MG63 (cell line): ENCODE data around the gene RARS2. TPM values are rescaled to one million over a fixed set of nuclear protein-coding genes. Genes with fewer than 3 reads are reported as not detected.
A peak's percentile ranks its signal among the peaks of the same experiment; 100 is the strongest.

Source experiments
- DNase-seq: peaks from one replicate; pipeline ENCODE4 v3.0.0-alpha.2; 2020
- H3K27me3 ChIP-seq: fragments of 250-450 bp; sonication (Bioruptor Pico); 2 replicates; pipeline ENCODE4 v1.5.1; 2020; ENCODE audit warnings: mild to moderate bottlenecking, moderate library complexity
- H3K36me3 ChIP-seq: fragments of 250-450 bp; sonication (Bioruptor Pico); 2 replicates; pipeline ENCODE4 v1.5.1; 2020; ENCODE audit warnings: mild to moderate bottlenecking, moderate library complexity
- H3K4me3 ChIP-seq: fragments of 250-450 bp; sonication (Bioruptor Pico); 2 replicates; pipeline ENCODE4 v1.5.1; 2020; ENCODE audit warnings: mild to moderate bottlenecking, moderate library complexity
- H3K9me3 ChIP-seq: fragments of 250-450 bp; sonication (Bioruptor Pico); 2 replicates; pipeline ENCODE4 v1.5.1; 2020; ENCODE audit warnings: mild to moderate bottlenecking, moderate library complexity
- total RNA-seq: library from RNA; depleted of rRNA; stranded (reverse); fragments of >200 nt; shearing (Covaris generic); gene quantifications from 2 replicates; pipeline ENCODE4 v1.2.3, GENCODE V29; 2014; ENCODE audit warnings: low replicate concordance

The RARS2 gene
- total RNA-seq, 1 experiment from 2014 or later: 24.0 TPM

GRCh38 chr6:87588756-87589407 is 905 bp downstream of the RARS2 start:
- peaks cover 11% of the 10 kb centered on the region for H3K36me3 ChIP-seq
- H3K4me3 ChIP-seq: peak overlapping the region; percentile 84
- H3K9me3 ChIP-seq: no peaks in the 10 kb centered on the region
- no peaks in the 10 kb centered on the region for H3K27me3 ChIP-seq
- DNase-seq: no peak

GRCh38 chr6:87586371-87587077 is 3.3 kb downstream of the RARS2 start:
- Histone ChIP-seq H3K4me3 (no peak overlapping the region), H3K27me3 (no peaks in the 10 kb centered on the region), H3K9me3 (no peaks in the 10 kb centered on the region), H3K36me3 (peaks cover 31% of the 10 kb centered on the region)
- no peak for DNase-seq

- peaks cover 45% of the 10 kb centered on the region for H3K36me3 ChIP-seq
- H3K27me3 ChIP-seq: no peaks in the 10 kb centered on the region
- H3K4me3 ChIP-seq: no peak overlapping the region
- DNase-seq: no peak
- H3K9me3 ChIP-seq: no peaks in the 10 kb centered on the region
Measured at GRCh38 chr6:87583822-87584221, 6.0 kb downstream of the RARS2 start.

GRCh38 chr6:87575423-87575822 is 14.4 kb downstream of the RARS2 start:
- no peak for DNase-seq
- no peaks in the 10 kb centered on the region for H3K27me3 ChIP-seq
- H3K36me3 ChIP-seq: peaks cover 26% of the 10 kb centered on the region
- H3K9me3 ChIP-seq: no peaks in the 10 kb centered on the region
- H3K4me3 ChIP-seq: no peak overlapping the region

- Histone ChIP-seq H3K36me3 (peaks cover 27% of the 10 kb centered on the region), H3K27me3 (no peaks in the 10 kb centered on the region), H3K4me3 (no peak overlapping the region), H3K9me3 (no peaks in the 10 kb centered on the region)
- DNase-seq: no peak
Measured at GRCh38 chr6:87574237-87574804, 15.5 kb downstream of the RARS2 start.

GRCh38 chr6:87573307-87574024 is 16.3 kb downstream of the RARS2 start:
- DNase-seq: no peak
- Histone ChIP-seq H3K4me3 (no peak overlapping the region), H3K9me3 (no peaks in the 10 kb centered on the region), H3K27me3 (no peaks in the 10 kb centered on the region), H3K36me3 (peaks cover 32% of the 10 kb centered on the region)

GRCh38 chr6:87572883-87573282 is 16.9 kb downstream of the RARS2 start:
- no peak for DNase-seq
- Histone ChIP-seq H3K36me3 (peaks cover 38% of the 10 kb centered on the region), H3K27me3 (no peaks in the 10 kb centered on the region), H3K9me3 (no peaks in the 10 kb centered on the region), H3K4me3 (no peak overlapping the region)

GRCh38 chr6:87572021-87572420 is 17.8 kb downstream of the RARS2 start:
- Histone ChIP-seq H3K4me3 (no peak overlapping the region), H3K9me3 (no peaks in the 10 kb centered on the region), H3K27me3 (no peaks in the 10 kb centered on the region), H3K36me3 (peaks cover 30% of the 10 kb centered on the region)
- DNase-seq: no peak

- Histone ChIP-seq H3K27me3 (no peaks in the 10 kb centered on the region), H3K9me3 (no peaks in the 10 kb centered on the region), H3K4me3 (no peak overlapping the region), H3K36me3 (peaks cover 56% of the 10 kb centered on the region)
- DNase-seq: no peak
Measured at GRCh38 chr6:87561017-87561416, 28.8 kb downstream of the RARS2 start.

GRCh38 chr6:87558446-87558845 is 31.3 kb downstream of the RARS2 start:
- DNase-seq: no peak
- H3K36me3 ChIP-seq: peaks cover 63% of the 10 kb centered on the region
- no peaks in the 10 kb centered on the region for H3K27me3 ChIP-seq
- H3K4me3 ChIP-seq: no peak overlapping the region
- no peaks in the 10 kb centered on the region for H3K9me3 ChIP-seq

- no peak for DNase-seq
- Histone ChIP-seq H3K4me3 (no peak overlapping the region), H3K9me3 (no peaks in the 10 kb centered on the region), H3K36me3 (peaks cover 55% of the 10 kb centered on the region), H3K27me3 (no peaks in the 10 kb centered on the region)
Measured at GRCh38 chr6:87555506-87555905, 34.3 kb downstream of the RARS2 start.

- Histone ChIP-seq H3K9me3 (no peaks in the 10 kb centered on the region), H3K4me3 (no peak overlapping the region), H3K27me3 (no peaks in the 10 kb centered on the region), H3K36me3 (peaks cover 57% of the 10 kb centered on the region)
- DNase-seq: no peak
Measured at GRCh38 chr6:87553159-87553765, 36.5 kb downstream of the RARS2 start.

GRCh38 chr6:87551799-87552198 is 38.0 kb downstream of the RARS2 start:
- Histone ChIP-seq H3K27me3 (no peaks in the 10 kb centered on the region), H3K4me3 (no peak overlapping the region), H3K9me3 (no peaks in the 10 kb centered on the region), H3K36me3 (peaks cover 53% of the 10 kb centered on the region)
- DNase-seq: no peak

- Histone ChIP-seq H3K27me3 (no peaks in the 10 kb centered on the region), H3K4me3 (no peak overlapping the region), H3K36me3 (peaks cover 58% of the 10 kb centered on the region), H3K9me3 (no peaks in the 10 kb centered on the region)
- DNase-seq: no peak
Measured at GRCh38 chr6:87544474-87544735, 45.4 kb downstream of the RARS2 start.

GRCh38 chr6:87543696-87544473 is 45.9 kb downstream of the RARS2 start:
- H3K27me3 ChIP-seq: no peaks in the 10 kb centered on the region
- H3K4me3 ChIP-seq: no peak overlapping the region
- no peak for DNase-seq
- H3K36me3 ChIP-seq: peaks cover 60% of the 10 kb centered on the region
- H3K9me3 ChIP-seq: no peaks in the 10 kb centered on the region

GRCh38 chr6:87541744-87542143 is 48.0 kb downstream of the RARS2 start:
- Histone ChIP-seq H3K27me3 (no peaks in the 10 kb centered on the region), H3K4me3 (no peak overlapping the region), H3K36me3 (peaks cover 50% of the 10 kb centered on the region), H3K9me3 (no peaks in the 10 kb centered on the region)
- no peak for DNase-seq
